Activated naive CD8-positive, alpha-beta T cell treated with anti-CD3 and anti-CD28 coated beads for 36 hours (primary cell): Measurements from ENCODE around the gene TANC1. TPM values are rescaled to one million over a fixed set of nuclear protein-coding genes. Genes with fewer than 3 reads are reported as not detected.

ENCODE experiments used
- DNase-seq: peaks from one replicate; pipeline ENCODE4 v3.0.0; 2021
- H3K27ac Mint-ChIP-seq: one replicate; pipeline ENCODE4 v1.8.0; 2022; ENCODE audit warnings: mild to moderate bottlenecking, moderate library complexity, mixed read lengths
- H3K27me3 Mint-ChIP-seq: one replicate; pipeline ENCODE4 v1.8.0; 2022; ENCODE audit warnings: mild to moderate bottlenecking, mixed read lengths
- H3K36me3 Mint-ChIP-seq: one replicate; pipeline ENCODE4 v1.8.0; 2021; ENCODE audit warnings: mild to moderate bottlenecking, mixed read lengths
- H3K4me1 Mint-ChIP-seq: one replicate; pipeline ENCODE4 v1.8.0; 2021; ENCODE audit warnings: mixed read lengths
- H3K4me3 Mint-ChIP-seq: one replicate; pipeline ENCODE4 v1.8.0; 2022; ENCODE audit warnings: mild to moderate bottlenecking, moderate library complexity, mixed read lengths
- H3K9me3 Mint-ChIP-seq: one replicate; pipeline ENCODE4 v1.8.0; 2022; ENCODE audit warnings: mixed read lengths
- total RNA-seq, 2 experiments: library from RNA; stranded (reverse); gene quantifications; one replicate each; pipeline ENCODE4 v1.2.3, GENCODE V29; 2021

The TANC1 gene
- total RNA-seq, 2 experiments from 2014 or later: 0.97 to 1.0 TPM

DNA sequence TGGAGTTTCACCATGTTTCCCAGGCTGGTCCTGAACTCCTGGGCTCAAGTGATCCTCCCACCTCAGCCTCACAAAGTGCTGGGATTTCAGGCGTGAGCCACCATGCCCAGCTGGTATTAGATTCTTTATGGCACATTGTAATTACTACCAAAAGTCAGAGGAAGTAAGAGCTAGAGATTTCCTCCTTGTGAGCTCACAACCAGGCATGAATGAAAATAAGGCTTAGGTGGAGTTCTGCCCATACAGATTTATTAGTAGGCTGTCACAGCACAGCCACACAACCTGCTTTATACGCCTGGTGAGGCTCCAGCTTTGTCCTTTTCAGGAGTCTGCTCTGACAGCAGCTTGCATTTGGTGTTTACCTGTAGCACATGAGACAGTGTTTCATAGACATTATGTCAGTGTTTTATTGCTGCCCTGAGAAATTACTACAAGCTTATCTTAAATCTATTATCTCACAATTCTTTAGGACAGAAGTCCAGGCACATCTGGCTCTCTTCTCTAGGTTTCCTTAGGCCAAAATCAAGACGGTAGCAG, 156.6 kb downstream of the TANC1 start:
- no peaks in the 10 kb centered on the region for H3K27me3 Mint-ChIP-seq
- H3K4me1 Mint-ChIP-seq: peaks cover 16% of the 10 kb centered on the region
- H3K4me3 Mint-ChIP-seq: no peak overlapping the region
- peak overlapping the region; percentile 89 for H3K27ac Mint-ChIP-seq
- peaks cover 2% of the 10 kb centered on the region for H3K36me3 Mint-ChIP-seq
- H3K9me3 Mint-ChIP-seq: no peaks in the 10 kb centered on the region
- DNase-seq: no peak

DNA sequence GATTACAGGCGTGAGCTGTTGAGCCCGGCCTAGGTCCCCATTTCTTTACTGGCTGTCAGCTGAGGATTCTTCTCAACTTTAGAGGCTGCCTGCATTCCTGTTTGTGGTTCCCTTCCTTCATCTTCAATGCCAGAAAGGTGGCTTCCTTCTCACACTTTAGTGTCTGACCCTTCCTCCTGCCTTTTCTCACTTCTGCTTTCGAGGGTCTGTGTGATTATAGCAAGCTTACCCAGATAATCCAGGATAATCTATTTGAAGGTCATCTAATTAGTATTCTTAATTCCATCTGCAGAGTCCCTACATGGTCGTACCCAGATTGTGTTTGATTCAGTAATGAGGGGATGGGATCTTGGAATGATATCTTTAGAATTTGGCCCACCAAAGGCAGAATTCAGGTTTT, 157.4 kb downstream of the TANC1 start:
- Mint-ChIP-seq H3K27me3 (no peaks in the 10 kb centered on the region), H3K9me3 (no peaks in the 10 kb centered on the region), H3K4me1 (peaks cover 19% of the 10 kb centered on the region), H3K4me3 (no peak overlapping the region), H3K27ac (peak overlapping the region; percentile 37), H3K36me3 (peaks cover 2% of the 10 kb centered on the region)
- DNase-seq: no peak

GRCh38 chr2:159126432-159127022, 158.1 kb downstream of the TANC1 start:
- no peak for DNase-seq
- Mint-ChIP-seq H3K27ac (no peak overlapping the region), H3K27me3 (no peaks in the 10 kb centered on the region), H3K9me3 (no peaks in the 10 kb centered on the region), H3K4me3 (no peak overlapping the region), H3K4me1 (peaks cover 19% of the 10 kb centered on the region), H3K36me3 (peaks cover 2% of the 10 kb centered on the region)

GRCh38 chr2:159128191-159128590, 159.8 kb downstream of the TANC1 start:
- no peak overlapping the region for H3K4me3 Mint-ChIP-seq
- no peaks in the 10 kb centered on the region for H3K9me3 Mint-ChIP-seq
- no peak overlapping the region for H3K27ac Mint-ChIP-seq
- peaks cover 19% of the 10 kb centered on the region for H3K4me1 Mint-ChIP-seq
- DNase-seq: no peak
- H3K27me3 Mint-ChIP-seq: no peaks in the 10 kb centered on the region
- peaks cover 2% of the 10 kb centered on the region for H3K36me3 Mint-ChIP-seq

DNA sequence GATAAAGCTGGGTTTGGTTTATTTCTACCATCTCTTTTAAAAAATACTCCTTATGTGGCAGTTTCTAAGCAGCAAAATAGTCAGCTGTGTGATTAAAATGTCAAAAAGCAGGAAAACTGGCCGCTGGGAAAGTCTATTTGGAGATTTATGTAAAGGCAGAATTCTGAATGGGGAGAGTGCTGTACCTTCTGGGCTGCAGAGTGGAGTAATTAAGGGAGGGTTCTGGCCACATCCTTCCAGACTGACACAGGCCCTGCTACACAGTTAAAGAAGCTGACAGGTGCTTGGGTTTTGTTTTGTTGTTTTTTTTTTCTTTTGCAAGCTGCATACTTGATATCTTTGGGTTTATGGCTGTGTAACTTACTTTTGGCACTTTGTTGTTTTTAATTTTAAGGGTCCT, 160.8 kb downstream of the TANC1 start:
- peaks cover 13% of the 10 kb centered on the region for H3K4me1 Mint-ChIP-seq
- H3K4me3 Mint-ChIP-seq: no peak overlapping the region
- H3K9me3 Mint-ChIP-seq: no peaks in the 10 kb centered on the region
- H3K36me3 Mint-ChIP-seq: no peaks in the 10 kb centered on the region
- no peaks in the 10 kb centered on the region for H3K27me3 Mint-ChIP-seq
- DNase-seq: no peak
- H3K27ac Mint-ChIP-seq: no peak overlapping the region

DNA sequence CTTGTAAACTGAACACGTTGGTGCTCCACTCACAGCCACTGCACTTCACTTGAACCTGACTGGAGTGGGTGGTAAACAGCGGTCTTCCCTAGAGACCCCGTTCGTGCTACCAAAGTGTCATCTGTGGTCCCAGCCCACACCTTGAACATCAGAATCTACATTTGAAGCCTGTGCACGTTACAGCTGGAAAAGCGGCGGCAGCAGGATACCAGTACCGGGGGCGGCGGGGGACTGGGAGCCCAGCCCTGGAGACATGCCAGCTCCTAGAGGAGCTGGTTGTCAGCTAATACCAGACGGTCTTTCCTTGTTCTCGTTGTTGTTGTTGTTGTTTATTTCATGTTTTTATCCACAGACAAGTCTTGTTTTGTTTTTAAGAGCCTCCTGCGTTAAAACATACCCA, 161.4 kb downstream of the TANC1 start:
- Mint-ChIP-seq H3K9me3 (no peaks in the 10 kb centered on the region), H3K27me3 (no peaks in the 10 kb centered on the region), H3K4me1 (peaks cover 8% of the 10 kb centered on the region), H3K4me3 (no peak overlapping the region), H3K36me3 (no peaks in the 10 kb centered on the region), H3K27ac (no peak overlapping the region)
- no peak for DNase-seq

DNA sequence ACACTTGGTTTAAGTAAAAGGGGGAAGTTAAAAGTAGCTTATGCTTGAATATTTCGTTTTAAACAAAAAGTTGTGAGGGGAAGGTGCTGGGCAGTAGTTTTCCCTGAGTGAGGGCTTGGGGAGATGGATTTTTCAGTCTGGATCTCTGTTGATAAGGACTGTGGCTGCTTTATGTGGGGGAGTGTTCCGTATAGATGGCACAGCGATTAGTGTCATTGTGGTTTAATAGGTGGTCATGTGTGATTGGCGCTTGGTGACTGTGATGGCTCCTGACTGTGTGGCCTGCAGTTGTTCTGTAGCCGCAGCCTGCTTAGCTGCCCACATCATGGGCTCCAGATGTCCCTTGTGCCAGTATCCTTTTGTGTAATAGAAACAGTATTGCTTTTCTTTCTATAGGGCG, 161.9 kb downstream of the TANC1 start:
- no peak for DNase-seq
- Mint-ChIP-seq H3K4me3 (no peak overlapping the region), H3K36me3 (no peaks in the 10 kb centered on the region), H3K27me3 (no peaks in the 10 kb centered on the region), H3K4me1 (peaks cover 5% of the 10 kb centered on the region), H3K9me3 (no peaks in the 10 kb centered on the region), H3K27ac (no peak overlapping the region)

GRCh38 chr2:159131267-159131913, 162.9 kb downstream of the TANC1 start:
- Mint-ChIP-seq H3K27me3 (no peaks in the 10 kb centered on the region), H3K27ac (no peak overlapping the region)

DNA sequence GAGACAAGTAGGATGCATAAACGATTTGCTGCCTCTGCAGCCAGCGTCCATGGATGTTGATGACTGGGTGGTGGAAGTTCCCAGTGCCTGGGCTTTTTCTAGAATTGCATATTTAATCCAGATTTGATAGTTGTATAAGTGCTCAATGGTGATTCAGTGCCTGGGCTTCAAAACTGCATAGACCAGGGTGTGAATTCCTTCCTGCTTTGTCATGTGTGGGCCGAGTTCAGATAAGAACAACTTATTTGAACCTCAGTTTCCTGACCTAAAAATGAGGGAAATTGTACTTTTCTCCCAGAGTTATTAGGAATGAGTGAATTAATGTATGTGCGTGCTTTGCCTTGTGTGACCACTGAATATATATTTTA, 163.5 kb downstream of the TANC1 start:
- H3K36me3 Mint-ChIP-seq: no peaks in the 10 kb centered on the region
- peaks cover 5% of the 10 kb centered on the region for H3K4me1 Mint-ChIP-seq
- no peak overlapping the region for H3K4me3 Mint-ChIP-seq
- no peak for DNase-seq
- H3K9me3 Mint-ChIP-seq: no peaks in the 10 kb centered on the region
- no peaks in the 10 kb centered on the region for H3K27me3 Mint-ChIP-seq
- no peak overlapping the region for H3K27ac Mint-ChIP-seq

More at GRCh38 chr2:159131267-159131913, 162.9 kb downstream of the TANC1 start:
- Mint-ChIP-seq H3K9me3 (no peaks in the 10 kb centered on the region), H3K36me3 (no peaks in the 10 kb centered on the region), H3K4me3 (no peak overlapping the region), H3K4me1 (peaks cover 5% of the 10 kb centered on the region)
- DNase-seq: no peak

DNA sequence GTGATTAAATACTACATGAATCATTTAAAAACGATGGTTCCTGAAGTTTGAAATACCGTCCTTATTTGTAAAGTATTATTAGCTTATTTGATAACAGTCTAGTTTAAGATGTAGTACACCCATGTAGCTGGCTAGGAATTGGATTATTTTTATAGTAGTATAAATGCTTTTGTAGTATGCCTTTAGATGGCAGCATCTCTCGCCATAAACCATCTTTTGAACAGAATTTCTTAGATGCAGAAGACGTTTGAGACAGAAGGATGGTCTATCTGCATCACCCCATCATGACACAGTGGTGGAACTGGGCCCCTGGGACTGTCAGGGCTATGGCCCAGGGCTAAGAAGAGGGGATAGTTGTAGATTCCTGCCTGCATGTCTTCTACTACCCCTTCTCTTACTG, 165.4 kb downstream of the TANC1 start:
- no peaks in the 10 kb centered on the region for H3K27me3 Mint-ChIP-seq
- H3K36me3 Mint-ChIP-seq: no peaks in the 10 kb centered on the region
- H3K9me3 Mint-ChIP-seq: no peaks in the 10 kb centered on the region
- no peak for DNase-seq
- peaks cover 6% of the 10 kb centered on the region for H3K4me1 Mint-ChIP-seq
- no peak overlapping the region for H3K4me3 Mint-ChIP-seq
- H3K27ac Mint-ChIP-seq: no peak overlapping the region

DNA sequence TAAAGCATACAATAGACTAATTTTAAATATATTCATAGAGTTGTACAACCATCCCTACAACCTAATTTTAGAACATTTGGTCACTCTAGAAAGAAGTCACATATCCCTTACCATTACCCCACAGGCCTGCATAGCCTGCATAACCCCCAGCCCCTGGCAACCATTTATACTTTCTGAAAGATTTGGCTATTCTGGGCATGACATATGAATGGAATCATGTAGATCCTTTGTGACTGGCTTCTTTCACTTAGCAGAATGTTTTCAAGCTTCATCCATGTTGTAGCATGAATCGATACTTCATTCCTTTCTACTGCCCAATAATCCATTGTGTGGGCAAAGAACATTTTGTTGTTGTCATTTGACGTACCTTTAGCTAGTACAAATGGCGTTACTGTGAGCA, 166.5 kb downstream of the TANC1 start:
- H3K4me3 Mint-ChIP-seq: no peak overlapping the region
- no peaks in the 10 kb centered on the region for H3K9me3 Mint-ChIP-seq
- peaks cover 5% of the 10 kb centered on the region for H3K4me1 Mint-ChIP-seq
- H3K27ac Mint-ChIP-seq: no peak overlapping the region
- no peaks in the 10 kb centered on the region for H3K27me3 Mint-ChIP-seq
- no peaks in the 10 kb centered on the region for H3K36me3 Mint-ChIP-seq
- no peak for DNase-seq

- Mint-ChIP-seq H3K4me1 (peaks cover 2% of the 10 kb centered on the region), H3K4me3 (no peak overlapping the region), H3K27me3 (no peaks in the 10 kb centered on the region), H3K36me3 (no peaks in the 10 kb centered on the region), H3K9me3 (no peaks in the 10 kb centered on the region), H3K27ac (no peak overlapping the region)
- DNase-seq: no peak
Observed at GRCh38 chr2:159136391-159136790, 168.0 kb downstream of the TANC1 start.

DNA sequence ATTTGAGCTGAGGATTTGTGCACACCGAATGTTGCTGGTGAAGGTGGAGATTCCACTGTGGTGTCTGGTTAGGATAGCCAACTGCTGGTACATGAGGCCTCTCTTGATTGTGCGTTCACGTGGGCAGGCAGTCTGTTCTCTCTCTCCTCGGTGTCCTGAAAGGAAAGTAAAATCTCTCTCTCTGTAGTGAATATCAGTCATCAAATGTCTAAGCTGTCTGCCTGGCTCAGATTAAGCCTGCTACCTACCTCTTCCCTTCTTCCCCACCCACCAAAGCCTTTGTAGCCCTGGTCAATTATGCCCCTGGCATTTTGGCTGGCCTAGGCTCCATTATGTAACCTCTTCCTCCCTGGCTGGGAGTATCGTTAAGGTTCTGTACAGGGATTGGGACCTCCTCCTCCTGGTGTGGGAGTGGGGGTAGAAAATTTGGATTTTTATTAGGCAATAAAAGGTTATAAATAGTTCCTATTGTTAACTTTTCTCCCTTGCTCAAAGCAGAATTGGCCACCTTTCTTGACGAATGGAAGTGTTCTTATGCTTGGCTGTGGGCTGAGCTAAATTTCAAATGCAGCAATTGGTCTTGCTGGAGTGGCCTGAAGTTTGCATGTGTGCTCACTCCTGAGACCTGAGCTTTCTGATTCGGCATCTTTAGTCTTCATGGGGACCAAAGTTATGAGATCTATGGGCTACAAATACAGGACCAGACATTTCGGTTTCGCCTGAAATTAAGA, 169.2 kb downstream of the TANC1 start:
- H3K27ac Mint-ChIP-seq: no peak overlapping the region
- DNase-seq: no peak
- H3K36me3 Mint-ChIP-seq: no peaks in the 10 kb centered on the region

GRCh38 chr2:159138642-159139182, 170.3 kb downstream of the TANC1 start:
- Mint-ChIP-seq H3K27ac (no peak overlapping the region), H3K27me3 (no peaks in the 10 kb centered on the region), H3K36me3 (no peaks in the 10 kb centered on the region), H3K4me3 (no peak overlapping the region), H3K9me3 (no peaks in the 10 kb centered on the region), H3K4me1 (peaks cover 2% of the 10 kb centered on the region)
- DNase-seq: no peak

More for the DNA sequence above, 169.2 kb downstream of the TANC1 start:
- Mint-ChIP-seq H3K27me3 (no peaks in the 10 kb centered on the region), H3K9me3 (no peaks in the 10 kb centered on the region), H3K4me1 (peaks cover 2% of the 10 kb centered on the region), H3K4me3 (no peak overlapping the region)

- no peak for DNase-seq
Observed at GRCh38 chr2:159139216-159139933, 170.9 kb downstream of the TANC1 start.

More at GRCh38 chr2:159139216-159139933, 170.9 kb downstream of the TANC1 start:
- no peak overlapping the region for H3K4me3 Mint-ChIP-seq
- H3K27ac Mint-ChIP-seq: no peak overlapping the region
- no peaks in the 10 kb centered on the region for H3K36me3 Mint-ChIP-seq
- no peaks in the 10 kb centered on the region for H3K9me3 Mint-ChIP-seq
- peaks cover 2% of the 10 kb centered on the region for H3K4me1 Mint-ChIP-seq
- no peaks in the 10 kb centered on the region for H3K27me3 Mint-ChIP-seq
